IPS-20b (cell line): ENCODE measurements around the gene TARM1.
"Not testable (repeated sequence)": the region's sequence is repeated elsewhere in the genome, so short reads cannot be mapped to it uniquely, and the experiment has no call there.

Source experiments
- H3K27ac ChIP-seq: one replicate; pipeline ENCODE4 v1.5.1; 2013; ENCODE audit warnings: low read length
- H3K27me3 ChIP-seq: 2 replicates; pipeline ENCODE4 v1.6.1; 2013; ENCODE audit warnings: mild to moderate bottlenecking, low read length, inconsistent platforms; ENCODE audit not compliant: insufficient read depth
- H3K36me3 ChIP-seq: 2 replicates; pipeline ENCODE4 v1.6.1; 2013; ENCODE audit warnings: low read depth, mild to moderate bottlenecking, inconsistent platforms, low read length, moderate library complexity; ENCODE audit not compliant: insufficient read depth
- H3K4me1 ChIP-seq: 2 replicates; pipeline ENCODE4 v1.6.1; 2013; ENCODE audit warnings: mild to moderate bottlenecking, control low read depth, inconsistent platforms, low read length, moderate library complexity; ENCODE audit not compliant: insufficient read depth
- H3K4me3 ChIP-seq: 2 replicates; pipeline ENCODE4 v1.5.1; 2013; ENCODE audit warnings: mild to moderate bottlenecking, low read length, inconsistent platforms
- H3K9ac ChIP-seq: 2 replicates; pipeline ENCODE4 v1.6.1; 2013; ENCODE audit warnings: low read depth, mild to moderate bottlenecking, inconsistent platforms, low read length, moderate library complexity
- H3K9me3 ChIP-seq: 2 replicates; pipeline ENCODE4 v1.6.1; 2013; ENCODE audit warnings: mild to moderate bottlenecking, low read depth, low read length, inconsistent platforms; ENCODE audit not compliant: insufficient read depth

The TARM1 gene

DNA sequence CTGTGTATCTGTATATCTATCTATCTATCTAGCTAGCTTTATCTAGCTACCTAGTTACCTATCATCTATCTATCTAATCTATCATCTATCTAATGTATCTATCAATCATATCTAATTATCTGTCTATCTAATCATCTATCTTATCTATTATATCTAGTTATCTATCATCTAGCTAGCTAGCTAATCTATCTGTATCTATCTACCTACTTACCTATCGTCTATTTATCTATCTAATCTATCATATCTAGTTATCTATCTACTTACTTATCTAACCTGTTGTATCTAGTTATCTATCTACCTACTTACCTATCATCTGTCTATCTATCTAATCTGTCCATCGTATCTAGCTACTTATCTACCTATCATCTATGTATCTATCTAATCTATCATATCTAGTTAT, 35.4 kb downstream of the TARM1 start:
- Histone ChIP-seq H3K4me3 (no peak overlapping the region), H3K36me3 (no peaks in the 10 kb centered on the region), H3K27me3 (no peaks in the 10 kb centered on the region), H3K27ac (no peak overlapping the region), H3K9ac (no peak overlapping the region), H3K4me1 (no peaks in the 10 kb centered on the region), H3K9me3 (no peaks in the 10 kb centered on the region)

DNA sequence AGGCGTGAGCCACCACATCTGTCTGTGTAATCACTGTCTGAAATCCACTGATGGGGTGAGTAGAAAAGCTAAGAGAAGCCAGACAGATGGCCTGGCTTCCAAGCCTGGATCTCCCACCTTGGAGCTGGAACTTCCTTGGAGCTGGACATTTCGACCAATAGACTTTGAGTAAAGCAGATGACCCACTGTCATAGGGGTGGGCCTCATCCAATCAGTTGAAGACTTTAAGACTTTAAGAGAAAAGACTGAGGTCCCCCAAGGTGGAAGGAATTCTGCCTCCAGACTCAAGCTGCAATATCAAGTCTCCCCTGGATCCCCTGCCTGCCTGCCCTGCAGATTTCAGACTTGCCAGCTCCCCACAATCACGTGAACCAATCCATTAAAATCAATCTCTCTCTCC, 38.2 kb downstream of the TARM1 start:
- H3K4me3 ChIP-seq = no peak overlapping the region
- H3K9me3 ChIP-seq = no peaks in the 10 kb centered on the region
- no peaks in the 10 kb centered on the region for H3K27me3 ChIP-seq
- no peak overlapping the region for H3K27ac ChIP-seq
- H3K4me1 ChIP-seq = no peaks in the 10 kb centered on the region; the same call in 1 of the 2 replicates
- no peaks in the 10 kb centered on the region for H3K36me3 ChIP-seq
- no peak overlapping the region for H3K9ac ChIP-seq

DNA sequence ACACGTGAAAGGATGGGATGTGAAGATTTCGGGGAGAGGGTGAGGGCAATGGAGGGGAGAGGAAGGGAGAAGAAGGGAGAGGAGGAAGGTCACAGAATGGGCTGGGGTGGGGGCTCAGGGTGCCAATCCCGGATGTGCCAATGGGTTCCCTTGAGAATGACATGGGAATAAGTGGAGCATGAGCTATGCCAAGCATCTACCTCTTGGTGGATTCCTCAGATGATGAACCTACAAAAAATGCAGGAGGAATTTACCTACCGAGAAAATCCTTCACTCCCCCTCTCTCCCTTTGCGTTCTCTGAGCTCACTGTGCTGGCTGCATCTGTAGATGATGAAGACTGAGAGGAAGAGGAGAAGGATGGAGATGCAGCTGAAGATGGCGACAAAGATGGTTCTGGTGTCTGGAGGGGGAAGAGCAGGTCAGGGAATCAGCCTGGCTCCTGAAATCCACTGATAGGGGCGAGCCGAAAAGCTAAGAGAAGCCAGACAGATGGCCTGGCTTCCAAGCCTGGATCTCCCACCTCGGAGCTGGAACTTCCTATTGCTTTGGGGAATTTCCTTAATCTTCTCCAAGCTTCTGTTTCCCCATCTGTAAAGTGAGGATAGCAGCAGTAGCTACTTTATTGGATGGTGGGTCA, 39.1 kb downstream of the TARM1 start:
- H3K27ac ChIP-seq = no peak overlapping the region
- H3K9ac ChIP-seq = no peak overlapping the region
- H3K36me3 ChIP-seq = no peaks in the 10 kb centered on the region
- H3K4me3 ChIP-seq = no peak overlapping the region
- H3K4me1 ChIP-seq = no peaks in the 10 kb centered on the region; the same call in 1 of the 2 replicates
- H3K9me3 ChIP-seq = no peaks in the 10 kb centered on the region
- H3K27me3 ChIP-seq = no peaks in the 10 kb centered on the region

DNA sequence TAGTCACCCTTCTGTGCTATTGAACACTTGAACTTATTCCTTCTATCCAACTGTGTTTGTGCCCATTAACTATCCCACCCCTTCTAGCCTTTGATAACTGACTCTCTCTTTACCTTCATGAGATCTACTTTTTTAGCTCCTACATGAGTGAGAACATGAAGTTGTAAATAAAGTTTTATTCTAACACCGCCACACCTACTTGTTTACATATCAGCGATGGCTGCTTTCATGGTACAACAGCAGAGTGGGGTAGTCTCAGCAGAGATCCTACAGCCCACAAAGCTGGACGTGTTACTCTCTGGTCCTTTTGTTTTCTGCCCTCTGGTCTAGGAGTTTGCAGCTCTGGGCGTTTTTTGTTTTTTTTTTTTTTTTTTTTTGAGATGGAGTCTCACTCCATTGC, 41.2 kb downstream of the TARM1 start:
- no peaks in the 10 kb centered on the region for H3K9me3 ChIP-seq
- H3K4me3 ChIP-seq = no peak overlapping the region
- H3K27me3 ChIP-seq = no peaks in the 10 kb centered on the region
- peaks cover 7% of the 10 kb centered on the region; the same call in 1 of the 2 replicates for H3K4me1 ChIP-seq
- H3K36me3 ChIP-seq = no peaks in the 10 kb centered on the region
- H3K27ac ChIP-seq = no peak overlapping the region
- no peak overlapping the region for H3K9ac ChIP-seq

DNA sequence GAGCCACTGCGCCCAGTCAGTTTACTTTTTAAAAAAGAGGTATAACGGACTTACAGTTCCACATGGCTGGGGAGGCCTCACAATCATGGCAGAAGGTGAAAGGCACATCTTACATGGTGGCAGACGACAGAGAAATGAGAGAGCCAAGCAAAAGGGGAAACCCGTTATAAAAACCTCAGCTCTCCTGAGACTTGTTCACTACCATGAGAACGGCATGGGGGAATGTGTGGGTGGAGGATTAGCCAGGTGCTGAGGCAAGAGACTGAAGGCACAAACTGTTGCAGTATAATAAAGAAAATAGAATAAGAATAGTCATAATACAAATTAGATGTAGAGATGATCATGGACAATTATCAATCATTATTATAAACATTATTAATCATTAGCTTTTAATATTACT, 44.6 kb downstream of the TARM1 start:
- peak overlapping the region; percentile 20; the same call in 1 of the 2 replicates for H3K9ac ChIP-seq
- H3K4me3 ChIP-seq, H3K36me3 ChIP-seq, H3K27me3 ChIP-seq, H3K9me3 ChIP-seq, H3K27ac ChIP-seq: not testable (repeated sequence)
- H3K4me1 ChIP-seq = peaks cover 12% of the 10 kb centered on the region; the same call in 1 of the 2 replicates

DNA sequence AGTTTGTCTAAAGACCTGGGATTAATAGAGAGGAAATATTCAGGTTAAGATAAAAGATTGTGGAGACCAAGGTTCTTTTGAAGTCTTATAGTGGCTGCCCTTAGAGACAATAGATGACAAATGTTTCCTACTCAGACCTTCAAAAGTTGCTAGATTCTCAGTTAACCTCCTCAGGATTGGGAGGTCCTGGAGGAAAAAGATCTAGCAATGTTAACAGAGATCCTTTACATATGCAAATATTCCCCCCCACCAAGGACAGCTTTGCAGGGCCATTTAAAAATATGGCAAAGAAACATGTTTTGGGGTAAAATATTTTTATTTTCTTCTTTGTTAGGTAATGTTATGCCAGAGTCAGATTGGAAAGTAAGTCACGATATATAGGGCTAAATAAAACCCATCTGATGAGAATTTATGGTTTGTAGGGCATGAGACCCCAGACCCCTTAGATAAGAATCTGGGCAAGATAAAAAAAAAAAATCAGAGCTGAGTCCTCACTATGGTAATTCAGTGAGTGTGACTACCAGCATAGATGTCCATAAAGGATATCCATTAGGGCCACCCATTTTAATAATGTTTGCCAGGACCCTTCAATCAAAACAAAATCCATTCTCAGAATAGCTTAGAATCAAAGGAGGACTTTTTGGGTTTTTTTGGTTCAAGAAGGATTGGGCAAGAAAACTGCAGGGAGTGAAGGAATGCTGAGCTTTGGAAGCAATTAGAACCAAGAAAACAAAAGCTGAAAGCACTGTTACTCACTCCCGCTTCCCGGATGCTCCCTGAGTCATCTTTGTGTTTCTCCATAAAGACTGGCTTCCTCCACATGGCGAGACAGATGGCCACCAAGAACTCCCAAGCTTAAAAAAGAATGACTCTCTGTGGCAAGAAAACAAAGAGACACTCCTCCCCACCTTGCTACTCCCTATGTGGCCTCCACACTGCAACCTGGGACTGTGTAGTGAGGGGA, 45.7 kb downstream of the TARM1 start:
- Histone ChIP-seq H3K27me3 (no peaks in the 10 kb centered on the region), H3K36me3 (no peaks in the 10 kb centered on the region), H3K9me3 (no peaks in the 10 kb centered on the region), H3K9ac (peak overlapping the region; percentile 47; the same call in 1 of the 2 replicates), H3K4me1 (peaks cover 12% of the 10 kb centered on the region; the same call in 1 of the 2 replicates), H3K27ac (peak overlapping the region; percentile 66), H3K4me3 (peak overlapping the region; percentile 12; the same call in 1 of the 2 replicates)

DNA sequence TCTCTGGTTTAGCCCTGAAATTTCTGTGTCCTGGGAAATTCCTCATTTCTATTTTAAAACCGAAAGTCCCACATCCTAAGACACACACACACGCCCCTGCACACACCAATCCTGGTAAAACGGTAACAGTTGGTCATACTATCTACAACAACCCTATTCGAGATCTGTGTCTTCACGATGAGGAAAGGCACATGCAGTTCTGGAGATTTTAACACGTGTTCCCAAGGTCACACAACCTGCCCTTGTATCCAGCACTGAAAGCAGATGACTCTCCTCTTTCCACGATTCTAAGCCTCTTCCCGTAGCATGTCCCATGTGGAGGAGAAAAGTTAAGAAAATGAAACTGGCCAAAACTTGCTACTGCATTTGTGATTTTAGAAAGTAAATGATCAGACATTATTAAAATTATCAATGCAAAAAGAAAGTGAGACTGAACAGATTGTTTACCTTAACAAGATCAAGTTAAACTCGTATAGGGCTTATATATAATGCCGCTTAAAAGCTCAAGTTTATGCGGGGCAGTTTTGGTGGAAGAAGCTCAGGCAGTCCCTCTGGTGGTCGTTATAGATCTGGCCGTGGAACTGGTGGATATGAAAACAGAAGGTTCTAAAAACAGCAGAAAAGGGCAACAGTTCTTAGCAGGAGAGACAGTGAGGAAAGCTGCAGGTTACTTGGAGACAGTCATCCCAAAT, 50.1 kb downstream of the TARM1 start:
- Histone ChIP-seq H3K27ac (no peak overlapping the region), H3K4me3 (no peak overlapping the region), H3K9me3 (no peaks in the 10 kb centered on the region), H3K9ac (no peak overlapping the region), H3K4me1 (peaks cover 12% of the 10 kb centered on the region; the same call in 1 of the 2 replicates), H3K27me3 (no peaks in the 10 kb centered on the region), H3K36me3 (no peaks in the 10 kb centered on the region)

DNA sequence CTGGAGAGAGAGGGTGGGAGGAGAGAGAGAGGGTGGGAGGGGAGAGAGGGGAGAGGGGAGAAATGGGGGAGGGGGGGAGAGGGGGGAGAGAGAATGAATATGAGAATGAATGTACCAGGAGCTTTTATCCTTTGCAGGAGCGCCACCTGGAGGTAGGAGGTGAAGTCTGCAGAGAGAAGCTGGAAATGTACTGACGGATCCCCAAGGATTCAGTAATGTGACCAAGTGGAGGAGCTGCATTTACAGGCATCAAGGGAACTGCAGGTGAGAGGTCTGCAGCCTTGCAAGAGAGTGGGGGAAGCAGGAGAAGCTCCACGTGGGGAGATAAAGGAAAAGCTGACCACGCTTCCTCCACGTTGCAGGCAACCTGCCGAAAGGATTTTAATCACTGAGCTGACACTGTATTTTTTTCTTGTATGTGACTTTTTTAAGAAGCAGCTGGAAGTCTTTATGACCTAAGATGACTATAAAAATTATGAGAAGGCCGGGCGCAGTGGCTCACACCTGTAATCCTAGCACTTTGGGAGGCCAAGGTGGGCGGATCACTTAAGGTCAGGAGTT, 51.2 kb downstream of the TARM1 start:
- no peaks in the 10 kb centered on the region for H3K9me3 ChIP-seq
- no peak overlapping the region for H3K27ac ChIP-seq
- H3K27me3 ChIP-seq = no peaks in the 10 kb centered on the region
- H3K4me3 ChIP-seq = no peak overlapping the region
- H3K9ac ChIP-seq = no peak overlapping the region
- H3K4me1 ChIP-seq = peaks cover 6% of the 10 kb centered on the region; the same call in 1 of the 2 replicates
- H3K36me3 ChIP-seq = no peaks in the 10 kb centered on the region

DNA sequence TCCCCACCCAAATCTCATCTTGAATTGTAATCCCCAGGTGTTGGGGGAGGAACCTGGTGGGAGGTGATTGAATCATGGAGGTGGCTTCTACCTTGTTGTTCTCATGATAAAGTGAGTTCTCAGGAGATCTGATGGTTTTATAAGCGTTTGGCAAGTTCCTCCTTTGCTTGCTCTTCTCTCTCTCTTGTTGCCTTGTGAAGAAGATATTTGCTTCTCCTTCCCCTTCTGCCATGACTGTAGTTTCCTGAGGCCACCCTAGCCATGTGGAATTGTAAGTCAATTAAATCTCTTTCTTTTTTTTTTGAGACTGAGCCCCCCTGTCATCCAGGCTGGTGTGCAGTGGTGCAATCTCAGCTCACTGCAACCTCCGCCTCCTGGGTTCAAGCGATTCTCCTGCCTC, 51.9 kb downstream of the TARM1 start:
- H3K9ac ChIP-seq = no peak overlapping the region
- H3K36me3 ChIP-seq = no peaks in the 10 kb centered on the region
- H3K27me3 ChIP-seq = 0 out of 2 replicates have a peak, but pooled peaks cover 6% of the 10 kb centered on the region
- no peaks in the 10 kb centered on the region for H3K9me3 ChIP-seq
- no peak overlapping the region for H3K4me3 ChIP-seq
- no peaks in the 10 kb centered on the region; the same call in 1 of the 2 replicates for H3K4me1 ChIP-seq
- no peak overlapping the region for H3K27ac ChIP-seq

DNA sequence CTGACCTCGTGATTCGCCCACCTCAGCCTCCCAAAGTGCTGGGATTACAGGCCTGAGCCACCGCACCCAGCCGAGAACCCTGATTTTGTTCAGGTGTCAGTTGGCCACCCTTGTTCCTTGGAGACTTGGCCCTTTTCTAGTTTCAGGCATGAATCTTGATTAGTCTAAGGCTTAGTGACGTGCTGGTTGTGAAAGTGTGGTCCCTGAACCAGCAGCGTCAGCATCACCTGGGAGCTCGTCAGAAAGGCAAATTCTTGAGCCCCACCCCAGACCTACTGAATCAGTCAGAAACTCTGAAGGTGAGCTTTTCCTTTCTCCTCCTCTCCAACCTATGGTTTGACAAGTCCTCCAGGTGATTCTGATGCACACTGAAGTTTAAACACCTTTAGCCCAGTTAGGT, 54.5 kb downstream of the TARM1 start:
- Histone ChIP-seq H3K4me1 (no peaks in the 10 kb centered on the region), H3K9ac (no peak overlapping the region), H3K9me3 (no peaks in the 10 kb centered on the region), H3K36me3 (no peaks in the 10 kb centered on the region), H3K27ac (no peak overlapping the region), H3K27me3 (0 out of 2 replicates have a peak, but pooled peaks cover 6% of the 10 kb centered on the region), H3K4me3 (no peak overlapping the region)

DNA sequence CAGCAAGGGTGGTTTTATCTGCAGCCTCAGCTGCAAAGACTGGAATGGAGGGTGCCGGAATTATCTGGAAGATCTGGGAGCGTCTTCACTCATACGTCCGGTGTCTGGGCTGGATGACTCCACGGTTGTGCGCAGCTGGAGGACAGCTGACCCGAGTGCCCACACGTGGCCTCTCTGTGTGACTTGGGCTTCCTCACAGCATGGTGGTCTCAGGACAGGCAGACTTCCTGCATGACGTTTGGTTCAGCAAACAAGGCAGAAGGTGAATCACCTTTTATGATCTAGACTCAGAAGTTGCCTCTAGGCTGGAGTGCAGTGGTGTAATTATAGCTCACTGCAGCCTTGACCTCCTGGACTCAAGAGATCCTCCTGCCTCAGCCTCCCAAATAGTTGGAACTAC, 56.5 kb downstream of the TARM1 start:
- no peak overlapping the region for H3K9ac ChIP-seq
- no peak overlapping the region for H3K27ac ChIP-seq
- H3K4me3 ChIP-seq = no peak overlapping the region
- H3K36me3 ChIP-seq = no peaks in the 10 kb centered on the region
- 0 out of 2 replicates have a peak, but pooled peaks cover 6% of the 10 kb centered on the region for H3K27me3 ChIP-seq
- H3K9me3 ChIP-seq = no peaks in the 10 kb centered on the region
- no peaks in the 10 kb centered on the region for H3K4me1 ChIP-seq
